HG03159 (cell line): ENCODE data around the gene CSMD2.

Experiments
- ATAC-seq: cut with Tn5 transposase; IDR thresholded peaks from one replicate; pipeline ENCODE4 v1.9.1; 2021; ENCODE audit warnings: mild to moderate bottlenecking, moderate library complexity; ENCODE audit not compliant: unreplicated experiment

The CSMD2 gene

DNA sequence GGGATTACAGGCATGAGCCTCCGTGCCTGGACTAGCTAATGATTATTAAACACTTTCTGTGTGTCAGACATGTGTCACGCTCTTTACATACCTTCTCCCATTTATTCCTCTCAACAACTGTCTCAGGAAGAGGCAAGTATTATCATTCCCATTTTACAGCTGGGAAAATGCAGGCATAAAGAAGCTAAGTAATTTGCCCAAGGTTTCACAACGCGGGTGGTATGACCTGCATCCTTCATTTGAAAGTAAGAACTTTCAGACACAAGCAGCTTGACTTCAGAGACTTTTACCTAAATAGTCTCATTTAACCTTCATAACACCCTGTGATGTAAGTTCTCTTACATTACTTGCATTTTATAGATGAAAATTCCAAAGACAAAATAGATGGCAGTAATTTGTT lies 693.6 kb downstream of the CSMD2 start:
- ATAC-seq = no peak

DNA sequence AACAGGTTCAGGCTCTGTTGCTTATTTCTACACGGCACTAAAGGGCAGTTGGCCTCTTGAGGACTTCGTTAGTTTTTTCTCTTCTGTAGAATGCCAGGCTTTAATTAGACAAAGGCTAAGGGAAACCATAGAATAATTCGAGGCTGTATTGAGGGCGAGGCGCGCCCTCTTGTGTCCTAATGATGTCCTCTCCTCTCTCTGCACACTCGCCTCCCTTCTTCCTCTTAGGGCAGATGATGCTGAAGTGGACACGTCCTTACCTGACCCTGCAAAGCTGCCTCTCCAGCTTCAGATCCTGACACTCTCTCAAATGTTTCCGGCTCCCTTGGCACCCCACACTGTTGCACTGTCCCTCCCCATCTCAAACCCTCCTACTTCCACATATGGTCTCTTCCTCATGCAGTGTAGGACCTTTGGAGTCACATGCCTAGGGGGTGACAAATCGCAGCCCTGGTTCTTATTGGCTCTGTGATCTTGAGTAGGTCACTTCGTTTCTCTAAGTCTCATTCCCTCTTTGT lies 694.5 kb downstream of the CSMD2 start:
- ATAC-seq = no peak

DNA sequence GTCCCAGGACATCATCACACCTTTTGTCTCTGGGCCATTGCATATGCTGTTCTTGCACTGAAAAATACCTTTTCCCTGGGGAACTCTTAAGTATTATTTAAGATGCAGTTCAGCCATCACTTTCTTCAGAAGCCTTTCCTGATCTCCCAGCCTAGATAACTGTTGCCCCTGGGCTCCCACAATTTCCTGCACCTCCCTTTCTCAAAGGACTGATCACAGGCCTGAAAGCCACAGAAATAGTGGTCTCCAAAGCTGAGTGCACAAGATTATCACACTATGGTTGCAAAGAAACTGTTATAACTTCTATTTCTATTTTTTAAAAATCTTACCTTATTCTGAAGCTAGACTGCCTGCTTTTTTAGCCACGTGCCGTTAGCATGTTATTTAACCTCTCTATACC lies 695.3 kb downstream of the CSMD2 start:
- no peak for ATAC-seq

DNA sequence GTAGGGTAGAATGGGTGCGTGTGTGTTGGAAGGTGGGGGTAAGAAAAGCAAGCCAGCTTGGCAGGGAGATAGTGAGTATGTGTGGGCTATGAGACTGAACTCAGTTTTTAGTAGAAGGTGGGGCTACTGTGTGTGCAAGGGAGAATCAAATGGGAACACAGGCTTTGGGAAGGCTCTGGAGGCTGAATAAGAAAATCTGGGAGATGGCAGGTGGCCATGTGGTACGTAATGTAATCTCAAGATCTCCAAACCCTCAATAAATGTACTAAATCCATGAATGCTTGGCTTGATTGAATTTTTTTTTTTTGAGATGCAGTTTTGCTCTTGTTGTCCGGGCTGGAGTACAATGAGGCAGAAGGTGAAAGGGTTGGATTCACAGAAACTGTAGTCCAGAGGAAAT lies 696.1 kb downstream of the CSMD2 start:
- ATAC-seq = no peak

DNA sequence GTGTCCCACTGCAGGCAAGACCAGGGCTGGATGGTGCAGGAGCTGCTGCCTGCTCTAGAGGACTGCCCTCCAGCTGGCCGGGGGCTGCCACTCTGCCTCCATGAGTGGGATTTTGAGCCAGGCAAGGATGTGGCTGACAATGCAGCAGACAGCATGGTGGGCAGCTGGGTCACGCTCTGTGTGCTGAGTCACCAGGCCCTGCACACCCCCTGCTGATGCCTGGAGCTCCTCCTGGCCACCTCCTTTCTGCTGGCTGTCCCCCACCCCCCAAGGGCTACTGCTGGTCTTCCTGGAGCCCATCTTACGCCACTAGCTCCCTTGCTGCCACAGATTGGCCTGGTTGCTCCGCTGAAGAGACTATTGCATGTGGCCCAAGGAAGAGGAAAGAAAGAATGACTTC lies 696.5 kb downstream of the CSMD2 start:
- ATAC-seq = no peak

DNA sequence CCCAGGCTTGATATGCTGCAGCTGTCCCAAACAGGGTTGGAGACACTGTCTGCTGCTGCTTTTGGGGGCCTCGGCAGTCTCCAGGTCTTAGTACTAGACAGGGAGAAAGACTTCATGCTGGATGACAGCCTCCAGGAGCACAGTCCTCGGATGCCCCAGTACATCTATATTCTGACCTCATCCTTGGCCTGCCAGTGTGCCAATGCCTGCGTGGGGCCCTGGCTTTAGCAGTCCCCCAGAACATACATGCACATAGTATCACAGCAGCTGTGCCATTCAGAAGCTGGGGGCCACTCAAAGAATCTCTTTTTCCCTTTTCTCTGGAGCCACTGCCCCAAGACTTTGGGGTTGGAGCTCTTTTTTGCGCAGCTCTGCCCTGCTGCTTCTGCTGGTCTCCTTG lies 697.0 kb downstream of the CSMD2 start:
- no peak for ATAC-seq

DNA sequence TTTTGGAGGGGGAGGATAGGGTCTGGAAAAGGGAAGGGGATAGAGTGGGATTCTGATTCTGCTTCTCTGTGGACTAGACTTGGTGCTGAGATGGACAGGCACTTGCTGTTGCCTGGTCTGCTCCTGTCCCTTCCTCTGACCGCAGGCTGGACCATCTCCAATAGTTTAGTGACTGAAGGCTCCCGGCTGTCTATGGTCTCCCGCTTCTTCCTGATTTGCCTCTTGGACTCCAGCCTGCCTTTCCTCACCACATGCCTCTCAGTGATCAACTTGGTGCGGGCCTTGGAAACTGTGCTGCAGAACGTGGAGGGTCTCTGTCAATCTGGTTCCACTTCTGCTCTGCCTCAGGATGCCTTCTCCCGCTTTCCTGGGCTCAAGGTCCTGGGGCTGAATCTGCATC lies 698.9 kb downstream of the CSMD2 start:
- no peak for ATAC-seq

DNA sequence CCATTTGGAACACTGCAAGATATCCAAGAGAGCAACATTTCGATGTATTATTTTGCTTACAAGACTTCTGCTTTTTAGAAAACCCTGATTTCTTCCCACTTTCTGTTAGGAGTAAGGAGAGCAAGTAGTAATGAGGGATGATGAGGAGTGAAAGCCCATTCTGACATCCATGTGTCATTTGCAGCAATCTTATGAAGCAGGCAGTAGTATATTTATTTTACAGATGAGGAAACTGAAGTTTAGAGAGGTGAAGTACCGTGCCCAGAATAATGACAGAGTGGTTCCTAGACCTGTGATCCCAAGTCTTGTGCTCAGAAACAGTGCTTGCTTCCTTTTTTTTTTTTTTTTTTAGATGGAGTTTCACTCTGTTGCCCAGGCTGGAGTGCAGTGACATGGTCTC lies 699.7 kb downstream of the CSMD2 start:
- no peak for ATAC-seq

DNA sequence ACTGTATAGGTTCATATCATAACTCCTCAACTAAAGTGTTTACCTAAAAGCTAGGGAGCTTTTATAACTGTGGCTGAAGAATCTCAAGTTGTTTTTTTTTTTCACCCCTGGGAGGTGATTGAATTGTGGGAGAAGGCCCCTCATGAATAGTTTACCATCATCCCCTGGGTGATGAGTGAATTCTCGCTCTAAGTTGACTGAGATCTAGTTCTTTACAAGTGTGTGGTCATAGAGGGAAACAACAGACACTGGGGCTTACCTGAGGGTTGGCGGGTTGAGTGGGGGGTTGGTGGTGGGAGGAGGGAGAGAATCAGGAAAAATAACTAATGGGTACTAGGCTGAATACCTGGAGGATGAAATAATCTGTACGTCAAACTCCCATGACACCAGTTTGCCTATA lies 700.5 kb downstream of the CSMD2 start:
- no peak for ATAC-seq
